Spleen (tissue), 7 donors: Measurements from ENCODE around the gene PTPN7.

Experiments
- CTCF ChIP-seq, 11 experiments: fragments of 200-600 bp in 7 of 11; fragments of 450-650 bp in 4 of 11; sonication (generic) in 4 of 11; IDR thresholded peaks in 8 of 11; conservative IDR thresholded peaks in 3 of 11; 1 replicate in 7 of 11; 2 replicates in 4 of 11; pipeline versions ENCODE4 v1.4.0 to v1.8.0; 2016 to 2021; ENCODE audit warnings: antibody characterized with exemption in 11 of 11, inconsistent platforms in 4 of 11, mild to moderate bottlenecking in 1 of 11
- POLR2A ChIP-seq, 3 donors: fragments of 450-650 bp; IDR thresholded peaks; one replicate each; pipeline ENCODE4 v1.5.1; 2017; ENCODE audit warnings: antibody characterized with exemption in 3 of 3, mild to moderate bottlenecking in 1 of 3
- donor health status: DM: no; HTN: no; CAD: no; lungs with moderate emphysema.
- donor health status: DM: no; HTN: no; CAD: no.
- donor health status: DM: no; HTN: no; CAD: no.

- TF ChIP-seq POLR2A (IDR thresholded peaks at IDR 0.05) (no peak), CTCF (IDR thresholded peaks at IDR 0.05 in 8 of 11, conservative IDR thresholded peaks at IDR 0.05 in 3 of 11) (no peak)
These were observed 7.1 kb downstream of the PTPN7 start for GRCh38 chr1:202153284-202153683.
